Tibial artery (tissue), 4 donors: ENCODE results near the gene FUT7.
"Not testable (repeated sequence)": the region's sequence is repeated elsewhere in the genome, so short reads cannot be mapped to it uniquely, and the experiment has no call there.

Source experiments
- DNase-seq, 2 donors: peaks; one replicate each; pipeline ENCODE4 v3.0.0-alpha.2; 2019
- H3K27ac ChIP-seq, 2 donors: fragments of 200-600 bp; sonication (generic) in 1 of 2; 1 replicate in 1 of 2; 2 replicates in 1 of 2; pipeline ENCODE4 v1.5.1; 2018 to 2019; ENCODE audit warnings: mild to moderate bottlenecking in 1 of 2
- H3K27me3 ChIP-seq, 2 donors: fragments of 200-600 bp; sonication (generic) in 1 of 2; one replicate each; pipeline versions ENCODE4 v1.5.1 to v1.6.0; 2016 to 2019
- H3K36me3 ChIP-seq, 3 donors: fragments of 200-600 bp; sonication (generic) in 2 of 3; one replicate each; pipeline ENCODE4 v1.5.1; 2016 to 2019; ENCODE audit warnings: mild to moderate bottlenecking in 2 of 3
- H3K4me1 ChIP-seq, 4 donors: fragments of 200-600 bp; sonication (generic) in 2 of 4; 1 replicate in 3 of 4; 2 replicates in 1 of 4; pipeline ENCODE4 v1.5.1; 2016 to 2019
- H3K4me3 ChIP-seq, 2 donors: fragments of 200-600 bp; sonication (generic) in 1 of 2; 1 replicate in 1 of 2; 2 replicates in 1 of 2; pipeline ENCODE4 v1.5.1; 2018 to 2019; ENCODE audit warnings: mild to moderate bottlenecking in 2 of 2
- H3K9me3 ChIP-seq, 3 donors: fragments of 200-600 bp; sonication (generic) in 1 of 3; one replicate each; pipeline ENCODE4 v1.5.1; 2016 to 2019
- CTCF ChIP-seq, 2 experiments: fragments of 200-600 bp in 1 of 2; fragments of 450-650 bp in 1 of 2; IDR thresholded peaks; one replicate each; pipeline ENCODE4 v1.5.1; 2017 to 2019; ENCODE audit warnings: antibody characterized with exemption in 2 of 2, mild to moderate bottlenecking in 1 of 2, moderate library complexity in 1 of 2
- intact Hi-C: fragments of 100-400 bp; cut with DNase I; formaldehyde crosslinking; loops from one replicate; pipeline ENCODE4 v1.15.0; 2023; ENCODE audit warnings: low total_unique reads

Gene FUT7

GRCh38 chr9:137064027-137064879 lies 32.4 kb upstream of the FUT7 start:
- no peak overlapping the region for H3K4me3 ChIP-seq
- peak; percentile 88 to 96 for TF ChIP-seq CTCF (IDR thresholded peaks at IDR 0.05)
- peaks cover 0 to 57% of the 10 kb centered on the region in 2 donors for H3K27me3 ChIP-seq
- no peak overlapping the region for H3K27ac ChIP-seq
- peak in 1 of 2 donors; percentile 48 for DNase-seq
- no peaks in the 10 kb centered on the region for H3K9me3 ChIP-seq
- intact Hi-C loops = no loop called here
- no peaks in the 10 kb centered on the region for H3K36me3 ChIP-seq
- H3K4me1 ChIP-seq = peaks cover 0 to 8% (median under 1%) of the 10 kb centered on the region in 4 donors

GRCh38 chr9:137063311-137064026 lies 31.6 kb upstream of the FUT7 start:
- Histone ChIP-seq H3K27ac (no peak overlapping the region), H3K9me3 (no peaks in the 10 kb centered on the region), H3K4me1 (peaks cover 0 to 7% (median under 1%) of the 10 kb centered on the region in 4 donors), H3K36me3 (no peaks in the 10 kb centered on the region), H3K4me3 (no peak overlapping the region), H3K27me3 (peaks cover 0 to 49% of the 10 kb centered on the region in 2 donors)
- no peak for TF ChIP-seq CTCF (IDR thresholded peaks at IDR 0.05)
- intact Hi-C loops = no loop called here
- no peak for DNase-seq

- H3K36me3 ChIP-seq, H3K4me3 ChIP-seq, DNase-seq, H3K9me3 ChIP-seq, H3K4me1 ChIP-seq, intact Hi-C loops, H3K27ac ChIP-seq: not testable (repeated sequence)
- H3K27me3 ChIP-seq = peaks cover 0 to 42% of the 10 kb centered on the region in 2 donors
Observed at GRCh38 chr9:137062798-137063197, 30.9 kb upstream of the FUT7 start.

- TF ChIP-seq CTCF (IDR thresholded peaks at IDR 0.05) = no peak
- H3K27ac ChIP-seq = no peak overlapping the region
- intact Hi-C loops = no loop called here
Observed at GRCh38 chr9:137062384-137062783, 30.5 kb upstream of the FUT7 start.

GRCh38 chr9:137058521-137059234 lies 26.8 kb upstream of the FUT7 start:
- intact Hi-C loops = no loop called here
- Histone ChIP-seq H3K4me1 (peaks cover 0 to 26% (median 18%) of the 10 kb centered on the region in 4 donors), H3K27ac (no peak overlapping the region), H3K4me3 (no peak overlapping the region), H3K27me3 (peaks cover under 1 to 39% of the 10 kb centered on the region in 2 donors), H3K36me3 (no peaks in the 10 kb centered on the region), H3K9me3 (no peaks in the 10 kb centered on the region)
- no peak for DNase-seq
- no peak for TF ChIP-seq CTCF (IDR thresholded peaks at IDR 0.05)

More at GRCh38 chr9:137062384-137062783, 30.5 kb upstream of the FUT7 start:
- Histone ChIP-seq H3K4me3 (no peak overlapping the region), H3K4me1 (peaks cover 0 to 7% (median under 1%) of the 10 kb centered on the region in 4 donors), H3K9me3 (no peaks in the 10 kb centered on the region), H3K36me3 (no peaks in the 10 kb centered on the region), H3K27me3 (peaks cover 0 to 40% of the 10 kb centered on the region in 2 donors)
- DNase-seq = no peak
